UCSD-AML1 (cell line): Measurements from ENCODE around the gene POLR2L.

Experiments used
- DNase-seq: peaks from one replicate; lab custom pipeline; 2025; ENCODE audit not compliant: unreplicated experiment; lab: John Stamatoyannopoulos, UW

The POLR2L gene

DNA sequence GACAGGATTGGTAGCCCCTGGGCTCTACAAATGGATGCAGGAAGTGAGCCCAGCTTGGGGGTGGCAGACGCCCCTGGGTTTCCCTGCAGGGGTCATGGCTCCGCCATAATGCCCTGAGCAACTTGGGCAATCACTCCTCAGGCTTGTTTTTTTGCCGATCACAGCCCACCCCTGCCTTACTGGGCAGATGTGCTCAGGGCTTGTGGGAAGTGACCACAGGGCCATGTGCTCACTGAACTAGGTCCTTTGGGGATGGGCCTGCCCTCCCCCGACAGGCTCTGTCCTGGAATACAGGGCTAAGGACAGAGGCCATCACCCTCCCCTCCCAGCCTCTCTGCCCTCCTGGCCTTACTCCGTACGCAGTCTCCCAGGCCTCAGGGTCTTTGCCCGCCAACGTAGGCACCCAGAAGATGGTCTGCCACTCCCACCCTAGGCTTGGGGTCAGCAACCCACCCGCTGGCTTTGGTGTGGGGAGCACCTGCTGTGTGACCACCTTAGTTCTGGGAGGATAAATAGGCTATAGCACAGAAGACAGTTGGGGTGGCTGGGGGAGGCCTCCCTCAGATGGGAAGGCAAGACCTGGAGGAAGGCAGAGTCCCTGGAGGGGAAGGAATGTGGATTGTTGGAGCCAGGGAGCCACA lies 28.8 kb downstream of the POLR2L start:
- no peak for DNase-seq

DNA sequence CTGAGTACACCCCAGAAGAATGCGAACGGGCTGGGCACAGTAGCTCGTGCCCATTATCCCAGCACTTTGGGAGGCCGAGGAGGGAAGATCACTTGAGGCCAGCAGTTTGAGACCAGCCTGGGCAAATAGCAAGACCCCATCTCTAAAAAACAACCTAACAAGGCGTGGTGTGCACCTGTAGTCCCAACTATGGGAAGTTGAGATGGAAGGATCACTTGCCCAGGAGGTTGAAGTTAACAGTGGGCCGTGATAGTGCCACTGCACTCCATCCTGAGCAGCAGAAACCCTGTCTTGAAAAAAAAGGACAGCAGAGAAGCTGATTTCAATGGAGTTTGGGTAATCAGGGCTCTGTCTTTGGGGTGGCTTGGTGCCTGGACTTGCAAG lies 29.3 kb downstream of the POLR2L start:
- DNase-seq: no peak

DNA sequence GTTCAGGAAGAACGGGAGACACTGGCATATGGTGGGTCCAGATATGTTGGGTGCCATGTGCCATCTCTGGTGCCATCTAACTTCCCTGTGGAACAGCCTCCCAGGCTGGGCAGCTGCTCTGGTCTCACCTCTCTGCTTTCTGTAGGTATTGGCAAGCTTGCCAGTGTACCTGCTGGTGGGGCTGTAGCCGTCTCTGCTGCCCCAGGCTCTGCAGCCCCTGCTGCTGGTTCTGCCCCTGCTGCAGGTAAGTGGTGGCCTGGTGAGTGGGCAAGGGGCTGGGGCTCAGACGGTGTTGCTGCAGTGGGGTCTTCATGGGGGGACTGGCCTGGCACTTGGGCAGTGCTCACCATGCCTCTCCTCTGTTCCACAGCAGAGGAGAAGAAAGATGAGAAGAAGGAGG lies 29.9 kb downstream of the POLR2L start:
- DNase-seq: no peak

DNA sequence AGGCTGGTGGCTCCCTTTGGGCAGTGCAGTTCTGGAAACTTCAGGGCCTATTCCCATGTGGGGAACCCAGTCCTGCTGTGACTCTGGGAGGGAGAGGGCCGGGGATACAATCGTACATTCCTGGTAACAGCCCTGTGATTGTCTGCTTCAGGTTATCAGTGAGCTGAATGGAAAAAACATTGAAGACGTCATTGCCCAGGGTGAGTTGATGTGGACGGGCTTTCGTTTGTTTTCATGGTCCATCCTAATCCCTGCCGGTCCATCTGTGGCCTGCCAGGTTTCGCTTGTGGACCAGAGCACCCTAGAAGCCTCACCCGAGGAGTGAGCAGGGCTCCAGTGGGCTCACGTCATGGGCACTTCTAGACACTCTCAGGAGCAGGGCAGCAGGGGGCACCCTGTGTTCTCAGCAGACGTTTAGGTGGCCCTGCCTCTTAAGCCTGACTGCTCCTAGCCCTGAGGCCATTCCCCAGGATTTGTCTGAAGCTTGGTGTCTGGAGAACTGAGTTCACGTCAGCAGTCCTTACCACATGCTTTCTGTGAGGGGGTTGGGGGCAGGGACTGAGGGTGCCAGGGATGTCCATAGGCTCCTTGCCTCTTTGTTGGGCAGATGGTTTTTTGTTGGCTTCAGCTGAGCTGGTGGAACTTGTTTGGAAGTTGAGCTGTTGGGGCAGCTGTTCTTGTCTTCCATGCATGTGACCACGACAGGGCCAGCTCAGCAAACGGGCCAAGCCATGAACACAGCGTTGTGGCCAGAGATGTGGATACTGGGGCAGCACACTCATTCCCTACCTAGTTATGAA lies 30.7 kb downstream of the POLR2L start:
- DNase-seq: peak; percentile 29

DNA sequence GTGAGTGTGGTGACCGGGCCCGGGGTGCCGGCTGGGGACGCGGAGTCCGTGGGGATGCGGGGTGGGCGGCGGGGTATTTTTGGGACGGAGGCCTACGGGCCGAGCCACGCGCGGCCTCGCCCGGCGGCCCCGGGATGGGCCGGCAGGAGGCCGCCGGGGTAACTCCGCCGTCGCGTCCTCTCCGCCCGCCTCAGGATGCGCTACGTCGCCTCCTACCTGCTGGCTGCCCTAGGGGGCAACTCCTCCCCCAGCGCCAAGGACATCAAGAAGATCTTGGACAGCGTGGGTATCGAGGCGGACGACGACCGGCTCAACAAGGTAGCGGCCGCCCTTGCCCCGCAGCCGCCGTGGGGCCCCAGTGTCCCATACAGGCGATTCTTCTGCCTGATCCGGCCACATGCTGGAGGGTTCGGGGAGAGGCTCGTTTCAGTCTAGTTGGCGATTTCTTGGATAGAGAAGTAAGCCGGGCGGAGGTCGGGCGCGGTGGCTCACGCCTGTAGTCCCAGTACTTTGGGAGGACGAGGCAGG lies 32.2 kb downstream of the POLR2L start:
- no peak for DNase-seq

DNA sequence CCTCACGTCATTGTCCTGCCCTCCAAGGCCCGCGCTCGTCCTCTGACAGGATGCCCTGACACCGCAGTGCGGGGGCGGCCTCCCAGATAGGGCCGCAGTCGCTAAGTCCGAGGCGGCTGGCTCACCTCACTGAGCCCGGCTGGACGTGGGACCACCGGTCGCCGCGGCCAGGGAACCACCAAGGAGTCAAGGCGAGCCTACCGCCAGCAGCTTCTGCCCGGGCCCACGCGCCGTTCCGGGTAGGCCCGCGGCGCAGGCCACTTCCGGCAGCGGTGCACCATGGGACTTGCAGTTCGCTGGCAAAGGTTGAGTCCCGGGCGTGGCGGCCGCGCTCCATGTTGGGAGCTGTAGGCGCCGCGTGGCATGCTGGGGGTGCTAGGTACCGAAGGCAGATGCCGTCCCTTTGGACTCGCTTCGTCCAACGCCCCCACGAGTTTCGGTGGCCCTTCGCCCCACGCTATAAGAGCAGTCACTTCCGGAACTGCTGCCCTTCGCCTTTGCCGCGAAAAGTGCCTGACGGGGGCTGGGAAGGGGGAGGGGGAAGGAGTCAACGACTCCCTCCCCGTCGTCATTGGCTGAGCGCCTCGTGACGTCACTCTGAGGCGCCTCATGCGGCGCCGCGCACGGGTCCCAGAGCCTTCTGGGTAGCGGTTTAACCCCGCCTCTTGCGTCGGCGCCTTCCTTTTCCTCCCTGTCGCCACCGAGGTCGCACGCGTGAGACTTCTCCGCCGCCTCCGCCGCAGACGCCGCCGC lies 32.9 kb downstream of the POLR2L start, which contains the start of gene RPLP2:
TSS of gene RPLP2 (plus strand) at position 681 of the 753 bp plus-strand sequence. CDS start 268 bp downstream, outside the sequence.
- peak; percentile 98 for DNase-seq

DNA sequence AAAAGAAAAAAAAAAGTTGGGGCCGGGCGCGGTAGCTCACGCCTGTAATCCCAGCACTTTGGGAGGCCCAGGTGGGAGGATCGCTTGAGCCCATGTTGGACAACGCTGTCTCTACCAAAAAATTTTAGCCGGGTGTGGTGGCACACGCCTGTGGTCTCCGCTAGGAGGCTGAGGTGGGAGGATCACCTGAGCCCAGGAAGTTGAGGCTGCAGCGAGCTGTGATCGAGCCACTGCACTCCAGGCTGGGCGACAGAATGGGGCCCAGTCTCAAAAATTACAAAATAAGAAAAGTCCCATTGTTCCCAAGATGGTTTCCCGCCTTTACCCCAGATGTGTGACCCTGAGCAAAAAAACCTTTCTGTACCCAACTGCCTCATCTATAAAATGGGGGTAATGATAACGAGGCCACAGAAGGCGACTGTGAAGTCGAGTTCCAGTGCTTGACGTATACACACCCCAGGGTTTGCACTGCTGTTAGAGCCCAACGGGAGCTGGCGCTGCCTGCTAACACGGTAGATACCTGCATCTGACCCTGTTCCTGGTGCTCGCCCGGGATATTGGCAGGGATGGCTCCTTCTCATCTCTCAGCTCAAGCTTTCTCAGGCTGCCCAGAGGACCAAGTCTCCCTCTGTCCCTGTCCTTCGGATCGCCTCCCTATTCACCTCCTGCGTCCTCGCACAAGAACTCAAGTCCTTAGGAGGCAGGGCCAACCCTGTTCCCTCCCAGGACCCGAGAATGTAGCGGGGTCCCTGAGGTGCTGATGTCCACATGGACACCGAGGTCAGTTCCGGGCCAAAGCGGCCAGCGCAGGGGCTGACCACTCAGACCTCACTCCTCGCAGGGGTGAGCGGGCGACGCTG lies 33.7 kb downstream of the POLR2L start:
- DNase-seq: no peak

DNA sequence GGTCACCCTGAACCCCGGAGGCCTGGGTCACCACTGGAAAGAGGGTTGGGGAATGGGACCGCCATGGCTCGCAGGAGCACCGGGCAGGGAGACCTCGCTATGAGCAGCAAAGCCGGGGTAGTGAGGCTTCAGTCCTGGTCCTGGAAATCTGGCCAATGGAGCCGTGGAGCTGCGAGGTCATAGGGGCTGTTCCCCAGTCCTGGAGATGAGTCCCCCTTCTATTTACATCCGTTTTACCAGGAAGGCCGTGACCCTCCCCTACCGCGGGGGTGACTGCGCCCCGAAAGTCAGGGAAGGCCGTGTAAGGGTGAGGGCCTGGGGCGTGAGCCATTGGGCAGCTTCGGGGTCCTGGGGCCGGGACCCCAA lies 37.7 kb downstream of the POLR2L start:
- DNase-seq: no peak

DNA sequence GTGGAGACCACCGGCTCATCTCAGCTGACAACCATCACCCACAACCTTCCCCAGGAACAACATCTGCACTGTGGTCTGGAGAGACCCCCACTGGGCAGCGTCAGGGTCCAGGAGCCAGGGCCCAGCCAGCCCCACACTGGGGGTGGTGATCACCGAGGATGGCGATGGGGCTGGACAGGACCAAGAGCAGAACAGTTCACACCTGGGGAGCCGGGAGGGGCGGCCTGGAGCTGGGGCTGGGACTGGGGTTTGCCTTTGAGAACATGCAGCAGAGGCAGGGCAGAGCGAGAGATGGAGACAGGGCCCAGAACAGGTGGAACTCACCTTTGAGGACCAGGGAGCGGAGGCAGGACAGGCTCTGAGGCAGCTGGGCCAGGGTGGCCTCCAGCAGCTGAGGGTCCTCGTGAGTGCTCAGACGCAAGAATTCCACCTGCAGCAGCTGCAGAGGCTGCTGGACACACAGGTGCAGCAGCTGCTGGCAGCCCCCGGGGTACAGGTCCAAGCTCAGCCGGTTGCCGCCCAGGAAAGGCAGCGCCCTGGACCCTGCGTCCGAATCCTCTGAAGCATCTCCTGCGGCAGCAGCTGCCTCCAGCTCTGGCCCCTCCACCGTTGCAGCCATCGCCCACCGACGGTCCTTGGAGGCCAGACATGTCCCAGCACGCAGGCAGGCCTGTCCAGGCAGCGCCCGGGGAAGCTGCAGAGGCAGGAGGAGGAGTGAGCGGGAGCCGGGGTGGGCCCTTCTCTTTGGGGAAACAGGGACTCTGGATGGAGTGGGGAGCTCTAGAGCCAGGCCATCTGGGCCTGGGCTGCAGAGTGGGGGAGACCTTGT lies 38.3 kb downstream of the POLR2L start:
- DNase-seq: no peak

DNA sequence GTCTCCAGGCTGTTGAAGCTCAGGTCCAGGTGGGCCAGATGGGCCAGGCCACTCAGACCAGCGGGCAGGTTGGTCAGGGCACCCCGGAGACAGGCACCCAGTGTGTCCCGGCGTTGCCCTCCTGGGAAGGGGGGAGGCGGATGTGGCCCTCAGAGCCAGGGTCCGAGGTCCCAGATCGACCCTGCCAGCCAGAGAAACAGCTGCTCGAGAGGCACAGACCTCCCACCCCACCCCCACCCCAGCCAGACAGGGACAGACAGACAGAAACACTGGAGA lies 38.9 kb downstream of the POLR2L start:
- no peak for DNase-seq

DNA sequence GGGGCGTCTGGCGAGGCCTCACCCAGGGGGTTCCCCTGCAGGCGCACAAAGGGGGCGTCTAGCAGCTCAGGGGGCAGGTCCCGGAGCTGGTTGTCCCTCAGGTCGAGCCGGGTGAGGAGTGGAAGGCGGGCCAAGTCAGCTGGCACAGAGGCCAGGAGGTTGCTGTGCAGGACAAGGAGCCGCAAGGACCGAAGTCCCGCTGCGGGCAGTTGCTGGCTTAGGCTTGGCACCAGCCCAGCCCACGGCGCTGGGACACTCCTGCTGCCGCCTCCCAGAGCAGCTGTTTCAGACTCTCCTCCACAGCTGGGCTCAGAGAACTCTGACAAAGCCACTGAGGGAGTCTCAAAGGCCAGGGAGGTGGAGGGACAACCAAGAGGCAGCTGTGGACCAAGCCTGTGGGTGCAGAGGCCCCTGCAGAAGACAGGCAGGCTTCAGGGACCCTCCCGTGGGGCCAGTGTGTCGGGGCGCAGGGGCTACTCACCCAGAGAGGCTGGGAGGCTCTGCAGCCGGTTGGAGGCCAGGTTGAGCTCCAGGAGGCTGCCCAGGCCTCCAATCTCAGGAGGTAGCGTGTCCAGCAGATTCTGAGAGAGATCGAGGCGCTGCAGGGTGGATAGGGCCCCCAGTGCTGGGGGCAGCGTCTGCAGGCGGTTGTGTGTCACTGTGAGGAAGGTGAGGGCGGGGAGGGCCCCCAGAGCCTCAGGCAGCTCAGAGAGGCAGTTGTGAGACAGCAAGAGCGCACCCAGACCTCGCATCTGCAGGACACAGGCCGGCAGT lies 39.4 kb downstream of the POLR2L start:
- DNase-seq: no peak

DNA sequence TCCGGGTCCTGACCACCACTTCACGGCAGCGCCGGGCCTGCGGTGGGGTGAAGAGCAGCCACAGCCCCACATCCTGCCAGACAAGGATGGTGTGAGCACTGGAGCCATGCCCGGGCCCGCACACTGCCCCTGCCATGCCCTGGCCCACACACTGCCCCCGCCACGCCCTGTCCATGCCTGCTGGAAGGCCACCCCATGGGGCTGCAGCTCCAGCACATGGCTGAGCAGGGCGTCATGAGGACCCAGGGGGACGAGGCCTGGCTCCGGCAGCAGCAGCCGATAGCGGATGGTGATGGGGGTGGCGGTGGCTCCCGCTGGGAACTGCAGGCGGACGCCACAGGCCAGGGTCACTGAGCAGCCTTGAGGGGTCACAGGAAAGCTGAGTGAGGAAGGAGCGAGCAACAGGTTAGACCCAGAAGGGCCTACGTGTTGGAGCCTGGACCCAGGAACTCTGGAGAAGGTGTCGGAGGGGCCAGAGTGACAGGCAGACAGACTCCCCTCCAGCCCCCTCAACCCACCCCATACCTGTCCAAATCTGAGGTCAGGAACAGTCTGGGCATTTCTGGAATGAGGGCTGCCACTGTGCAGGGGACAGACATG lies 40.2 kb downstream of the POLR2L start:
- DNase-seq: no peak

DNA sequence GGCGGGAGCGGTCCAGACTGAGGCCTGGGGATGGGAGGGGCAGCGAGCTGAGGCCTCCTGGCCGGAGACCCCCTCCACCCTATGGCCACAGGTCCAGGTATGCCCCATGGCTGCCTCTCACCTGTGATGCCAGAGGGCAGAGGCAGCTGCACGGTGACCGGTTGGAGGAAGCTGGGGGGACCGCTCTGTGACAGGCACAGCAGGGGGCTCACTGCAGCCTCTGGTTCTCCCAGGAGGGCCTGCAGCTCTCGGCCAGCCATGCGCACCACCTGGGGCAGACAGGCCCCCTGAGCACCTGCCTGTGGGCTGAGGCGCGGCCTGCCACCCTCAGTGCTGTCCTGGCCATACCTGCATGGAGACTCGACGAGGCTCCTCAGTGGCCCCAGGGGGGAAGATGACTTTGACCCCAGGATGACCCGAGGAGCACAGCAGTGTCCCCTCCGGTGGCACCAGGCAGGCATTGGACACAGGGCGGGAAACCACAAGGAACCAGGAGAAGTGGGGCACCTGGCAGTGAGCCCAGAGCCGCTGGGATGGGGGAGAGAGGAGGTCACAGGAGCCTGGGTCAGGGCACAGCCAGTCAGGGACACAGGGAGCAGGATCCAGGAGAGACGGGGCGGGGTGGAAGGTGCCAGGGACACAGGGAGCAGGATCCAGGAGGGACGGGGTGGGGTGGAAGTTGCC lies 41.1 kb downstream of the POLR2L start:
- DNase-seq: no peak

DNA sequence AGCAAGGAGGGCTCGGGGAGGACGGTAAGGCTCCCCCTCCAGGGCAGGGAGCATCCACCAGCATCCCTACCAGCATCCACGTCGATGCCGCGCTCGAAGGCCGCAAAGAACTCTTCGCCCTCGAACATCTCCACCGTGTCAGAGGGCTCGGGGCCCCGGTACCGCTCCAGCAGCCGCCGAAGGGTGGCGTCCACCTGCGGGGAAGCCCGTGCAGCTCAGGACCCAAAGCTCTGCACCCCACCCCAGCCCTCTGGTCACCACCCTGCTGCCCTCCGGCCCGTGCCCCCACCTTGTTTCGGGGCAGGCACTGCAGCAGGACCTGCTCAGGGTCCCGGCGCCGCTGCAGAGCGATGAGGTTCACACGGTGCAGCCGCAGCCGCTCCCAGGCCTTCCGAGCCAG lies 41.9 kb downstream of the POLR2L start:
- DNase-seq: no peak

DNA sequence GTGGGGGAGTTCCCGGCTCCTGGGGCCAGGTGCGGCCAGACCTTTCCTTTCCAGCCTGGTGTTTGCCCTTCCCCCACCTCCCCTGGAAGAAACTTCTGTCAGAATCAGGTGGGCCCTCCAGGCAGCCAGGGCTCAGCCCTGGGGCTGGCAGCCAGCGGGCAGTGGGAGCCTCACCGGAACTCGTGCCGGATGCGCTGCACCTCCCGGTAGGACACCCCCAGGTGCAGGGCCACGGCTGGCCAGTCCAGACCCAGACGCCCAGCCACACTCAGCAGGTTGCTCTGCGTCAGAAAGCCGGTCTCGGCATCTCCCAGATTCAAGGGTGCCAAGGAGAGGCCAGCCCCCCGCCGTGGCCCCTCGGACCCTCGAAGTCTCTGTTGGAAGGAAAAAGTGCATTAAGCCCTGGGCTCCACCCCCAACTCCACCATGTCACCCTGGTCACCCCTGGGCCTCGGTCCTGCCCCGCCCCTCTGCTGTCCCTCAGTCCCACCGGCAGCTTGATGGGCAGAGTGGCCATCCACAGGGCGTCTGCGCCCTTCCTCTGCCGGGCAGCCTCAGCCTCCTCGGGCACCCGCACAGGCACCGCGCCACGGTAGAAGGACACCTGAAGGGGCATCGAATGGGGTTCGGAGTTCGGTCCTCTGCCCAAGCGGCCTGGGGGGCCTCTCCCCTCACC lies 42.5 kb downstream of the POLR2L start:
- DNase-seq: no peak

DNA sequence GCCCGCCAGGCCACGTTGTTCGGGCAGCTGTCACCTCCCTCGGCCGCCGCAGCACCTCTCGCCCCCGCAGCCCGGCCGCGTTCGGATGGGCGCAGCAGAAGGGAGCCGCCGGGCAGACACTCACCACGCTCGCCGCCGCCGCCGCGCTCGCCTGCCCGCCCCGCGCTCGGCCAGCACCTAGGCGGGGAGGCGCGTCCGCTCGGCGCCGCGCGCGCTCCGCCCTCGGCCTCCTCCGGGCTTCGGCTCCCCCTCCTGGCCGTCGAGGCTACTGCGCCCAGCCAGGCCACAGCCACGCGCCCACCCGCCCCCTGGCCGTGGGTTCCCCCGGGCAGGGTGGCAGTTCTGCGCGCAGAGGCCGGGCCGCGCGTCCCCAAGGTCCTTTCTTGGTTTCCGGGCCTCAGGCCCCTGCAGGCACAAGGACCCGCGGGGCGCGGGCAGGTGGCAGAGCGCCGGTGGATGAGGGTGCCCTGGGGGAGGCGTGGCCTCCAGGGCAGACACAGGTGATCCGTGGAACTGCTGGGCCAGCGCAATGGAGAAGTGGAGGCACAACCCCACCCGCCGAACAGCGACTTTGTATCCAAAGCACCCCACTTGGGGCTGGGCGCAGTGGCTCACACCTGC lies 44.1 kb downstream of the POLR2L start, which contains the start of gene SLC25A22:
TSS of gene SLC25A22 (minus strand) at position 189 of the 621 bp plus-strand sequence. CDS start 3,275 bp downstream, outside the sequence.
- DNase-seq: peak; percentile 83
